SHP77 (cell line): Measurements from ENCODE around the gene TNFRSF18.
"Not testable (repeated sequence)": the region's sequence is repeated elsewhere in the genome, so short reads cannot be mapped to it uniquely, and the experiment has no call there.

ENCODE experiments used
- DNase-seq, 2 experiments: peaks; one replicate each; lab custom pipeline; 2025; lab: John Stamatoyannopoulos, UW

Gene TNFRSF18

DNA sequence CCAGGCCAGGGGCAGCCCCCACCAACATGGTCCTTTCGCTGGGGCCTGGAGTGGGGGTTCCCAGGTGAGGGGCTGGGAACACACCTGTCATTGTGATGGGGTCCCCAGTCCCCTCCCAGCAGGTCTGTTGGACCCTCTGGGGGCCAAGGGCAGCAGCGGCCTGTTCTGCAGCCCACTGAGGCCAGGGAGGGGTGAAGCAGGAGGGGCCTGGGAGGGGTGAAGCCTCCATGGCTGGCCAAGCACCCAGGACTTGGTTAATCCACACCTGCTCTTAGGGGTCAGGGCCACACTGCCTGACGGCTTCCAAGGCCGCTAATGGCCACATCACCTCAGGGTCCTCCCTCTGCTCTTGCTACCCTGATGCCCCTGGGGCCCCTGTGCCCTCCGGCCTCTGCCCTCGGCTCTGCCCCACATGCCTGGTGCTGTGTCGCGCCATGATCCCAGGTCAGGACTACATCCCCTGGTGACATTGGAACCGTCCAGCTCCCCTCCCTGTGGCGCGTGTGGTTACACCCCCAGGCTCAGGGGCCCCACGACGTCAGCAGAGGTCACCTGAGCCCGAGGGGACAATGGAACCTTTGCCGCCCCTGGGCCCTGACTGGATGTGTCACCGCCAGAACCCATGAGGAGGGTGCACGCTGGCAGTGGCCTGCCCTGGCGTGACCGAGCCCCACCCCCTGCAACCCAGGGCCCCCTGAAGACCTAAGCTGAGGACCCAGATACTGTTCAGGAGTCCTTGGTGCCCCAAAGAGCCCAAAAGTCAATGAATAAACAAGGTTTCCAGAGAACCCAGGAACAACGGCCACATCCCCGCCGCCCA is 7.0 kb downstream of the TNFRSF18 start:
- no peak for DNase-seq

DNA sequence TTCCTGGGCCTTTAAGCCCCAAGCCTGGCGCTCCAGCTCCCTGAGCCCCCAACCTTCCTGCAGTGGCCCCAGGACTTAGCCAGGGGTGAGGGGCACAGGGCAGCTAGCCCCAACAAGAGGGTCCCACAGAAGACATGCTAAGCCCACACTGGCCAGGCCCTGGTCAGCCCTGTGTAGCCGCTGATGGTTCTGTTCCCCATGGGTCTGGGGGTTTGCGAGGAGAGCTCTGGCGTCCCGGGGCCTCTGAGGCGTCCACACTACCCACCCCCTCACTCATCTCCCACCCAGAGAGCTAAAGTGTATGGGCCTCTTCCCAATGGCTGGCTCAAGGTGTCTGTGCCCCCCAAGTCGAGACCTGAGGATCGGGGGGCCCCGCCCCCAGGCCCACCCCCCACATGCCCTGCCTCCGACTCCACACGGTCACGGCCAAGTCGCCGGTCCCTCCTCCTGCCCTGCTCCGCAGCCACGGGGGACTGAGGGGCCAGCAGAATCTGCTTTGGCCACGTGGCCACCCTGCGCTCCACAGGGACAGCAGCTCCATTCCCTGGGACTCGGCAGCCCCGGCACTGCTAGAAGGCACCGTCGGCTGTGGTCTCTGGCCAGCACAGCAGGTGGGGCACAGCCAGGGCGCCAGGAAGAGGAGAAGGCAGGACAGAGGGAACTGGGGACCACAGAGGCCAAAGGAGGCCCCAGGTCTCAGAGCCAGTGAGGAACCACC is 7.8 kb downstream of the TNFRSF18 start:
- DNase-seq: no peak

DNA sequence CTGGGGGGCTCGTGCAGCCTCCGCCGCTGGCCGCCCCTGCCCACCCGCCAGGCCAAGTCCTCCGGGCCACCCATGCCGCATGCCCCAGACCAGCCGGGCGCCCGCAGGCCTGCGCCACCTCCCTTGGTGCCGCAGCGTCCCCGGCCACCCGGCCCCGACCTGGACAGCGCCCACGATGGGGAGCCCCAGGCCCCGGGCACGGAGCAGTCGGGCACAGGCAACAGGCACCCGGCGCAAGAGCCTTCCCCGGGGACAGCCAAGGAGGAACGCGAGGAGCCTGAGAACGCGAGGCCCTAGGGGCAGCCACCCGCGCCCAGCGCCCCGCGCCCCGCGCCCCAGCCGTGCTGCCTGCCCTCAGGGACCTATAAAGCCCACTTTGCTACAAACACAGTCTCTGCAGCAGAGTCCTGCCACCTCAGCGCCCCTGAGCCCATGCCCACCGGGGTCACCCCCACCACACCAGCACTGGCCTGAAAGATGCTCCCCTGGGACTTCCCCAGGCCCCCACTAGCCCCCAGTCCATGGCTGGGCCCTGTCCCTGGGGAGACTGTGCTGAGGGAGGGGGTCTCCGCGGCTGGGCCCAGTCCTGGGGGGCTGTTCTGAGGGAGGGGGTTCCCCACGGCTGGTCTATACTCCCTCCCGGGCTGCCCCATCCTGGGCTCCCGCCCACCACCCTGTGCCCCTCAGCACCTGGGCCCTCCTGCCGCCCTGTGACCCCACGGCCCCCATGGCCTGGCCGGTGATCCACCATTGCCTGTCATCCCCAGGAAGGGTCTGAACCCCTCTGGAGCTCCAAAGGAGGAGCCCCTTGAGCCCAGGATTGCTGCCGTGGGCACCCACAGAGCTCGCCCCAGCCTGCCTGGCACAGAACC is 8.6 kb downstream of the TNFRSF18 start:
- no peak for DNase-seq

DNA sequence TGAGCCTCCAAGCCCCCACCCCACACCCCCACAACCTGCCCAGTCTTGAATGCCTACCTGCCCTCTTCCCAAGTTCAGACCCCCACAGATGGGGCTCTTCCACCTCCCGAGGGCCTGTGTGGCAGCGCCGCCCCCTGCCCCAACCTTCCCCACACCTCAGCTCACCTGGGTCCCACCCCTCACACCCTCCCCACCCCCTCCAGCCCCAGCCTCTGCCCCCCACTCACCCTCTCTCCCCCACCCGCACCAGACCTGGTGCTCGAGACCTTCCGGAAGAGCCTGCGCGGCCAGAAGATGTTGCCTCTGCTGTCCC is 9.2 kb downstream of the TNFRSF18 start:
- no peak for DNase-seq

DNA sequence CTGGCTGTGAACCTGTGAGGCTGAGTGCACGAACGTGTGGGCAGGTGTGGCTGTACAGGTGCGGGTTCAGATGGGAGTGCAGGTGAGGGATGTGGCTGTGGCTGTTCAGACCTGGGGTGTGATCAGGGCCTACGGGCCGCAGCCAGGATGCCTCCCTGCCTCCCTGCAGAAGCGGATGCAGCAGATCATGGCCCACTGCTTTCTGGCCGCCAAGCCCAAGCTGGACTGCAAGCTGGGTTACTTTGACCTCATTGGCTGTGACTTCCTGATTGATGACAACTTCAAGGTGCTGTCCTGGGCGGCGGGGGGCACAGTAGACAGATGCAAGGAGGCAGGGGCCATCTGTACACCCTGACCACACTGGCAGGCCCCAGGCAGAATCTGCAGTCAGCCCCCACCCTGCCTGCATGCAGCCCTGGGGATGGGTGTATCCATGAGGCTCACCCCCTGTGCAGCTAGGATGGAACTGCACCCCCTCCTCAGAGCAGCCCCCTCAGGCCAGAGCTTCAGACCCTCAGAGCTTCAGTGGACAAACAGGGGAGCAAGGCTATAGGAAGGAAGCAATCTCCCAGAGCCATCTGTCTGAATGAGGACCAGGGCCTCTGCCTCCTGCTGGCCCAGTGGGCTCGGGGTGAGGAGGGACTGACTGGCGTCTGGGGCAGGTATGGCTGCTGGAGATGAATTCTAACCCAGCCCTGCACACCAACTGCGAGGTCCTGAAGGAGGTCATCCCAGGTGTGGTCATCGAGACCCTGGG is 9.8 kb downstream of the TNFRSF18 start:
- no peak for DNase-seq

DNA sequence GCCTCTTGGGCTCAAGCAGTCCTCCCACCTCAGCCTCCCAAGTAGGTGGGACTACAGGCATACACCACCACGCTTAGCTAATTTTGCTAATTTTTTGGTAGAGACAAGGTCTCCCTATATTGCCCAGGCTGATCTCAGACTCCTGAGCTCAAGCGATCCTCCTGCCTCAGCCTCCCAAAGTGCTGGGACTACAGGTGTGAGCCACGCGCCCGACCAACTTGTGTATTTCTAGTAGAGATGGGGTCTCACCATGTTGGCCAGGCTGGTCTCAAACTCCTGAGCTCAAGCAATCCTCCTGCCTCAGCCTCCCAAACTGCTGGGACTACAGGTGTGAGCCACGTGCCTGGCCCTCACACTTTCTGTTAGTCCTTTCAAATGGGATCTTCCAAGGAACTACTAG is 10.7 kb downstream of the TNFRSF18 start:
- not testable (repeated sequence) for DNase-seq

DNA sequence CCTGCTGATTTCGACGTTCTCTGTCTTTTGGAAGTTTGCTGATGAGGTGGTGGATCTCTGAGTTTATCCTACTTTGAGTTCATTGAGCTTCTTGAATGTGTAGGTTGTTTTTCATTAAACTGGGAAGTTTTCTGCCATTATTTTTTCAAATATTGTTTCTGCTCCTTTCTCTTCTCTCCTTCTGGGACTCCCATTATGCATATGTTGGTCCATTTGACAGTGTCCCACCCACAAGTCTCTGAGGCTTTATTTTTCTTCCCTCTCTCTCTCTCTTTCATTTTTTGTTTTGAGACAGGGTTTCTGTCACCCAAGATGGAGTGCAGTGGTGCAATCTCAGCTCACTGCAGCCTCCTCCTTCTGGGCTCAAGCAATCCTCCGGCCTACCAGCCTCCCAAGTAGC is 11.7 kb downstream of the TNFRSF18 start:
- DNase-seq: no peak

DNA sequence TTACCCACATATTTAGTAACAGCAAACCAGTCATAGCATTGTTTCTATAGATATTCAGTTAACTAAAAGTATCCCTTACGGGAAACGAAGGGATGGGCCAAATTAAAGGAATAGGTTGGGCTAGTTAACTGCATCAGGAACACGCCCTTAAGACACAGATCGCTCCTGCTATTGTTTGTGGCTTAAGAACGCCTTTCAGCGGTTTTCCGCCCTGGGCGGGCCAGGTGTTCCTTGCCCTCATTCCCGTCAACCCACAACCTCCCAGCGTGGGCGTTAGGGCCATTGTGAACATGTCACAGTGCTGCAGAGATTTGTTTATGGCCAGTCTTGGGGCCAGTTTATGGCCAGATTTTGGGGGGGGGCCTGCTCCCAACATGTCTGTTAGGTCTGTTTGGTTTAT is 14.7 kb downstream of the TNFRSF18 start:
- DNase-seq: no peak

DNA sequence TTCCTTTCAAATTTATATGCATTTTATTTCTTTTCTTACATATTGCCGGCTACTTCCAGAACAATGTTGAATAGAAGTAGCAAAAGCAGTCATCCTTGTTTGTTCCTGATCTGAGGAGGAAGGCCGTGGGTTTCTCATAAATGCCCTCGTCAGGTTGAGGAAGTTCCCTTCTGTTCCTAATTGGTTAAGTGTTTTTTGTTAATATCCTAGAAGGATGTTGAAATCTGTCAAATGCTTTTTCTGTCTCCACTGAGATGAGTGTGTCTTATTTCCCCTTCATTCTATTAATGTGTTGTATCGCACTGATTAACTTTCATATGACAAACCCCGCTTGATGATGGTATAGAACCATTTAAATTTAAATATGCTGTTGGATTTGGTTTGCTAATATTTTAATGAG is 17.3 kb downstream of the TNFRSF18 start:
- no peak for DNase-seq

DNA sequence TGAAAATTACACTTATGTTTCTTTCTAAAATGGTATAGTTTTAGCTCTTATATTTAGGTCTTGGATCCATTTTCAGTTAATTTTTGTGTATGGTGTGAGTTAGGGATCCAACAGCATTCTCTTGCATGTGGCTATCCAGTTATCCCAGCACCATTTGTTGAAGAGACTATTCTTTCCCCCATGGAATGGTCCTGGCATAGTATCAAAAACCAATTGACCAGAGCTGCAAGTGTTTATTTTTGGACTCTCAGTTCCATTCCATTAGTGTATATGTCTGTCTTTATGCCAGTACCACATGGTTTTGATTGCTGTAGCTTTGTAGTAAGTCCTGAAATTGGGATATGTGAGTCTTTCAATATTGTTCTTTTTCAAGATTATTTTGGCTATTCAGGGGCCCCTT is 18.5 kb downstream of the TNFRSF18 start:
- no peak for DNase-seq

DNA sequence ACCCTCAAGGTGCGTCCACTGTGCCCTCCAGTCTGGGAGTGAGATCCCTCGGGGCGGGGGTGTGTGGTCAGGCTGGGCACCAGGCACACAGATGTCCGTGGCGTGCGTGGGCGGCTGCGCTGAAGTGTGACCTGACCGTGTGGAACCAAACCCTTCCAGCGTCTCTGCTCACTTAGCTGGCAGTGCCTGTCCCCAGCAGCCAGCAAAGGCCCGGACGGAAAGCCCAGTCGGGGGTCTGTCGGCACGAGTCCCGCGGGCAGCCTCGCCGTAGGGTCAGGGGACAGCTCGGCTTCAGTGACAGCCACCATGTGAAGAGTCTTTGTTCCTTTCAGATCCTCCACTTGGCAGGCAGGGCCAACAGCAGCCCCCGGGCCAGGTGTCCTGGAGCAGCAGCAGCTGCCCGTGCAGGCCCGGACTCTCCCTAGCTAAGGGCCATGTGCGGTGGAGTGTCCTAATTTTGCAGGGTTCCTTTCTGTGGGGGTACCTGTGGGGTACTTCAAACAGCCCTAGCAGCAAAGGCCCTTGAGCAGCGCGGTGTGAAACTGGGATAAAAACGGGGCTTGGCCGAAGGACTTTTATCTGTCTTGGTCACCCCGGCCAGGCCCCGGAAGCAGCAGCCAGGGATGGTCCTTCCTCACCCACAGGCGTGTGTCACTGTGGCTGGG is 21.2 kb downstream of the TNFRSF18 start:
- DNase-seq: peak in 1 of 2 experiments; percentile 26

DNA sequence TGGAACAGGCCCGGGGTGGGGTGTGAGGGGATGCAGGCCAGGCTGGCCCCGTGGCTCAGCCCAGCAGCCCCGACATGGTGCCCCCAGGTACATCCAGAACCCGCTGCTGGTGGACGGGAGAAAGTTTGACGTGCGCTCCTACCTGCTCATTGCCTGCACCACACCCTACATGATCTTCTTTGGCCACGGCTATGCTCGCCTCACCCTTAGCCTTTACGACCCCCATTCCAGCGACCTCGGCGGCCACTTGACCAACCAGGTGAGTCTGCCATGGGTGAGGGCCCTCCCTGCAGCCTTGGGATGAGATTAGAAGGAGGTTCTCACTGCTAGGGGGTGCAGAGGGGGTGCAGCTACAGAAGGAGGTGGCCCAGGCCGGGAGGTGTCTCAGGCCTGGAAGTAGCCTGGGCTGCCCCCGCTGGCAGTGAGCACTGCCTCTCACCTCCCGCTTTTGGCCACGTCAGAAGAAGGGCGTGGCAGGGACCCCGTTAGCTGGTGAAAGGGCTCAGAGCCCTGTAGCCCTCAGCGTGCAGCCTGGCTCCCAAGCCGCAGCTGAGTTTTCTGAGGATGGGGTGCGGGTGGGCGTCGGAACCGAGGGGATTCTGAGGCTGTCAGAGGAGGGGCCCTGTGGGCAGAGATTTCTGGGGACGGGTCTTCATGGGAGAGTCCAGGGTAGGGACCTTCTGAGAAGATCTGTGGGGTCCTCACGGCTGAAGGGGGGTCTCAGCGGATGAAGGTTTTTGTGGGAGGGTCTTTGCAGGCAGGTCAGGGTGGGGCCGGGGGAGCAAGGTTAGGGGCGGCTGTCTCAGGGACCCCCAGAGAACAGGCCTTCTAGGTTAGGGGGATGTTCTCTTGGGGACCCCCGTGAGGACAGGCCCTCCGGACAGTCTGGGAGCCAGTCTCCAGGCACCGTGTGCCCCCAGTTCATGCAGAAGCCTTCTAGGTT is 22.3 kb downstream of the TNFRSF18 start:
- DNase-seq: no peak

DNA sequence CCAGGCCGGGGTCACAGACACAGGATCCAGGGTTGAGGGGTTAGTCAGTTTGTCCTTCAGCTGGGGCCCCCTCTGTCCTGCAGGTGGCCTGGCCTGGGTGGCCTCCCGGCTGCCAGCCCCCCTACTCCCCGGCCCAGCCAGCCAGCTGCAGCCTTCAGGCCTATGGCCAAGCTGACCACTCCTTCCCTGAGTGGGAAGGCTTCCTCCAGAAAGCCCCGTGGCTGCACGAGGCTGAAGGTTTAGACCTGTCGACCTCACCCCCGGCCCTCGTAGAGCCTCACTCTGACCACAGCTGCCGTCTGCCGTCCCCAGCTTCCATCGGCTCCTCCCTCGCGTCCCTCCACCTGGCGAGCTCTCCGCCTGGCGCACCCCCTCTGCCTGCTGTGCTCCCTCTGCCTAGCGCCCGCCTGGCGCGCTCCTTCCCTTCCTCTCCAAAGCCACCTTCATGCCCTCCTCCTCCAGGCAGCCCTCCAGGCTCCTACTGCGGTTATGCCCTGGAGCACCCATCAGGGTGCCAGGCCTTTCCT is 23.1 kb downstream of the TNFRSF18 start:
- no peak for DNase-seq

DNA sequence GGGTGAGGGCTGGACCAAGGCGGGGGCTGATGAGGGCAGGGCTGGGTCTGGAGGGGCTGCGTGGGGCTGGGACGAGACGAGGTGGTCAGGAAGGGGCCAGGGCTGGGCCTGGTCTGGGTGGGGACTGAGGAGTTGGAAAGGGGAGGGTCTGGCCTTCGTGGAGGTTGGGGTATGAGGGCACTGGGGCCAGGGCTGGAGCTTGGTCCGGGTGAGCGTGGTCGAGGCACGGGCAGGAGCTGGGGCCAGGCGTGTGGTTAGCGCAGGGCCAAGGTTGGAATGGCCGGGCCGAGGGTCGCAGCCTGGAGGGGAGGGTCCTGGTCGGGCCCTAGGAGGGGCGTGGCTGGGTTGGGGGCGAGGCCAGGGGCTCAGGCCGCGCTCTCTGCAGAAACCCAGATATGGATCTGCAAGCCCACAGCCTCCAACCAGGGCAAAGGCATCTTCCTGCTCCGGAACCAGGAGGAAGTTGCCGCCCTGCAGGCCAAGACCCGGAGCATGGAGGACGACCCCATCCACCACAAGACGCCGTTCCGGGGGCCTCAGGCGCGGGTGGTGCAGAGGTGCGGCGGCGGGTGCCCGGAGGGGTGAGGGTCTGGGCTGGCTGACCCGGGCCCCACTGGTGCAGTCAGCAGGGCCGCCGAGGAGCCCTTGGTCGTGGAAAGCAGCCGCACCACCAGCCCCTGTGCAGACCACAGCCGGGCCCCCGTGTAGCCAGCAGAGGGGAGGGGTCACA is 23.7 kb downstream of the TNFRSF18 start:
- DNase-seq: no peak

DNA sequence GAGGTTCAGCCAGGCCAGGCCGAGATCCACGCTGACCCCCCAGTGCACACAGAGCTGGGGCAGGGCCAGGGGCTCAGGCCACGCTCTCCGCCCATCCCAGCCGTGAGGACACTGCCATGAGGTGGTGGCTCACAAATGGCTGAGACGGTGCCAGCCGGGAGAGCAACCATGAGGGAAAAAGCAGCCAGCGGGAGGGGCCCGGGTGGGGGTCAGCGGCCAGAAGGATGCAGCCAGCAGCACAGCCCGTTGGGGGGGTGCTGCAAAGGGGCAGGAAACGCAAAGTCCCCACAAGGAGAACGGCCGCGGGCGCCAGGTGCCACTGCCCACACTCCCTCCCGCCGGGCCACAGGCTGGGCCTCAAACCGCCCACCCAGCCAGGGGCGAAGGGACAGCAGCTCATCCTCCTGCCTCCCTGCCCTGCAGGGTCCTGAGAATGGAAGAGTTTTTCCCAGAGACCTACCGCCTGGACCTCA is 24.4 kb downstream of the TNFRSF18 start:
- DNase-seq: no peak

DNA sequence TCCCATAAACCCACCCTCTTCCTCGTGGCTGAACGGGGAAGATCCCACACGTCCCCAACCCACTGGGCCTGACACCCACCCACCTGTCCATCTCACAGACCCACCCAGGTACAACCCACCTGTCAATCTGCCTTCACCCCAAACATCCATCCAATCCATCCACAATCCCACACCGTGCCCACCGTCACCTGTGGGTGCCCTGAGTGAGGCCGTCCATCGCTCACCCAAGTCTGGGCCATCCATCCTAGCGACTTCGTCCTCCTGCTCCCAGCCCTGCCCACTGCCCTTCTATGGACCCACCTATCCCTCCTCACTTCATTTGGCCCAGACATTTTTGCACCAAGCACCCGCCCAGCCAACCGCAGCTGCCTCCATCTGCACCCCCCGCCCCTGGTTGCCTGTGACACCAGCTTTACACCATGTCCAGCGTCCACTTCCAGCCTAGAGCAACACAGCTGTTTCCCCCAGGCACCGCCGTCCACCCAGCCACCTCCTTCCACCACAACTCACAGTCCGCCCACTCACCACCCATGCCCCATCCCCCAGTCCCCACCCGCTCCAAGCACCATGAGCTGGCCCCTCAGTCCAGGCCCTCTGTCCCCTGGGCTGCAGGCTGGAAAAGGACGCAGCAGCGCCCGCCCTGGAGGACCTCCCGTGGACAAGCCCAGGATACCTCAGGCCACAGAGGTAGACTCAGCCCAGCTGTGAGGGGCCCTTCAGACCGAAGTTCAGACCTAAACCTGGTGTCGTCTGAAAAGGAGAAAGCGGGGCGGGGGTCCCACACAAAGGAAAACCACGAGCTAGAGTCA is 25.1 kb downstream of the TNFRSF18 start:
- no peak for DNase-seq

DNA sequence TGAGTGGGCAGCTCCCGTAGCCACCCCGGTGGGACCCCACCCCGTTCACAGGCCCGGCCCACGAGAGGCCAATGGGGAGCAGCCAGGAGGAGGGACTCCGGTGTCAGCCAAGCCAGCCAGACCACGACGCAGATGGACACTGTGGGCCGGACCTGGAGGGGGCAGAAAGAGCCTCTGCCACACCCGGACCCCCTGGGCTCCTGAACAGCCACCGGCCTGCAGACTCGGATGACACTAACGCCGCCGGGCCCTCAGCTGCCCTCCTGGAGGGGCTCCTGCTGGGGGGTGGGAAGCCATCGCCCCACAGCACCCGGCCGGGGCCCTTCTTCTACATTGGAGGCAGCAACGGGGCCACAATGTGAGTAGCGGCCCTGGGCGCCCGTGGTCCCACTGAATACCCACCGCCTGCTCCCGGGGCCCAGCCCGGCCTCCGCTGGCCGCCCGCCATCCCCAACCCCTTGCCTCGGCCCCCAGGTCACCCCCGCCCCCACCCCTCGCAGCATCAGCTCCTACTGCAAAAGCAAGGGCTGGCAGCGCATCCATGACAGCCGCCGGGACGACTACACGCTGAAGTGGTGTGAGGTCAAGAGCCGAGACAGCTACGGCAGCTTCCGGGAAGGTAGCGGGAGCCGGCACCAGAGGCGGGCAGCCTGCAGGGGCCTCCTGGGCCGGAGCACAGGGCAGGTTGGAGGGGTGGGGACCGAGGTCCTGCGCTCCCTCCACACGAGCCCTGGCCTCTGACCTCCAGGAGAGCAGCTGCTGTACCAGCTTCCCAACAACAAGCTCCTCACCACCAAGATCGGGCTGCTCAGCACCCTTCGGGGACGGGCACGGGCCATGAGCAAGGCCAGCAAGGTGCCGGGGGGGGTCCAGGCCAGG is 26.2 kb downstream of the TNFRSF18 start:
- DNase-seq: peak in 1 of 2 experiments; percentile 31
